ENCODE results near the gene ARHGEF10L. TPM values are rescaled to one million over a fixed set of nuclear protein-coding genes. Genes with fewer than 3 reads are reported as not detected.

ARHGEF10L gene
- total RNA-seq, 1 donor from 2014 or later, result 57.9 TPM

- no peak for ATAC-seq
- Histone ChIP-seq H3K4me1 (no peaks in the 10 kb centered on the region), H3K27ac (no peak overlapping the region), H3K9me3 (no peaks in the 10 kb centered on the region), H3K36me3 (peaks cover 80% of the 10 kb centered on the region), H3K4me3 (no peak overlapping the region), H3K27me3 (ENCODE audit: low read depth) (no peaks in the 10 kb centered on the region)
- no peak for DNase-seq
- no peak for TF ChIP-seq CTCF (IDR thresholded peaks at IDR 0.05)
- intact Hi-C loops (cut with DNase I), result no loop called here
Observed at GRCh38 chr1:17662786-17663185, 123.3 kb downstream of the ARHGEF10L start.

DNA sequence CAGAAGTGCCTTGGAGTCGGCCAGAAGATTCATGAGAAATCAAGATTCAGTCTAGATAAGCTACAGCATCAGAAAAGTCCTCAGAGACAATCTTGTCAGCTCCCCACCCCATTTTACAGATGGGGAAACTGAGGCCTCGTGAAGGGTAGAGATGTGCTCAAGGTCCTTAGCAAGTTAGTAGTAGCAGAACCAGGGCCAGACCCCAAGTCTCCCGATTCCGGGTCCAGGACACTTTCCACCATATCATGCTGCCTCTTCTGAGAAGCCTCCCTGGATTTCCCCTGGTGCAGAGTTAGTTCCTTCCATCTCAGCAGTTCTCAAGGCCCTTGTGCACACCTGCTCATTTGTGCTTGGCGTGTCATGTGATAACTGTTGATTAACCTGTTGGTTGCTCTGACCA, 124.1 kb downstream of the ARHGEF10L start:
- H3K9me3 ChIP-seq, result no peaks in the 10 kb centered on the region
- H3K4me1 ChIP-seq, result no peaks in the 10 kb centered on the region
- no peak for DNase-seq
- no peak overlapping the region for H3K27ac ChIP-seq
- intact Hi-C loops (cut with DNase I), result no loop called here
- H3K27me3 ChIP-seq (ENCODE audit: low read depth), result no peaks in the 10 kb centered on the region
- H3K4me3 ChIP-seq, result no peak overlapping the region
- TF ChIP-seq CTCF (IDR thresholded peaks at IDR 0.05), result no peak
- peaks cover 81% of the 10 kb centered on the region for H3K36me3 ChIP-seq
- no peak for ATAC-seq

DNA sequence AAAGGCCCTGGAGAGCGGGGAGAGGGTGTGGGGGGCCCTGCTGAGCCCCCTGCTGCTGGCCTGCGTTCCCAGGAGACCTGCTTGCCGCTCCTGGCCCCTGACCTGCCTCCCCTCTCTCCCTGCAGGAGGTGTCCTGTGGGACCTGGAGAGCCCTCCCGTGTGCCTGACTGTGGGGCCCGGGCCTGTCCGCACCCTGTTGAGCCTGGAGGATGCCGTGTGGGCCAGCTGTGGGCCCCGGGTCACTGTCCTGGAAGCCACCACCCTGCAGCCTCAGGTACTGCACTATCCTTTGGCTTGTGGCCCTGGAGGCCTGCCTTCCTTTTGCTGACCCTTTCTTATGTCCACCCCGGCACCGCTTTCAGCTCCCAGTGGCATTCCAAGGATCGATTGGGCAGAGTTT, 124.8 kb downstream of the ARHGEF10L start:
- TF ChIP-seq CTCF (IDR thresholded peaks at IDR 0.05), result no peak
- Histone ChIP-seq H3K9me3 (no peaks in the 10 kb centered on the region), H3K4me1 (no peaks in the 10 kb centered on the region), H3K27me3 (ENCODE audit: low read depth) (no peaks in the 10 kb centered on the region), H3K4me3 (no peak overlapping the region), H3K27ac (no peak overlapping the region), H3K36me3 (peaks cover 81% of the 10 kb centered on the region)
- DNase-seq (no peak), ATAC-seq (no peak)
- intact Hi-C loops (cut with DNase I), result no loop called here

GRCh38 chr1:17665054-17665453, 125.6 kb downstream of the ARHGEF10L start:
- DNase-seq (no peak), ATAC-seq (no peak)
- H3K36me3 ChIP-seq, result peaks cover 81% of the 10 kb centered on the region
- TF ChIP-seq CTCF (IDR thresholded peaks at IDR 0.05), result no peak
- no peak overlapping the region for H3K27ac ChIP-seq
- intact Hi-C loops (cut with DNase I), result no loop called here
- no peaks in the 10 kb centered on the region for H3K4me1 ChIP-seq
- no peaks in the 10 kb centered on the region for H3K27me3 ChIP-seq (ENCODE audit: low read depth)
- no peaks in the 10 kb centered on the region for H3K9me3 ChIP-seq
- no peak overlapping the region for H3K4me3 ChIP-seq

GRCh38 chr1:17665950-17666720, 126.6 kb downstream of the ARHGEF10L start:
- DNase-seq, result no peak
- no peaks in the 10 kb centered on the region for H3K4me1 ChIP-seq
- no peaks in the 10 kb centered on the region for H3K27me3 ChIP-seq (ENCODE audit: low read depth)
- intact Hi-C loops (cut with DNase I), result no loop called here
- ATAC-seq, result no peak
- no peak overlapping the region for H3K4me3 ChIP-seq
- TF ChIP-seq CTCF (IDR thresholded peaks at IDR 0.05), result no peak
- no peaks in the 10 kb centered on the region for H3K9me3 ChIP-seq
- no peak overlapping the region for H3K27ac ChIP-seq
- peaks cover 76% of the 10 kb centered on the region for H3K36me3 ChIP-seq

Measured in lower lobe of right lung (tissue), 2 donors.